Endothelial cell of umbilical vein (primary cell): Measurements from ENCODE around the gene SLCO2A1. TPM values are rescaled to one million over a fixed set of nuclear protein-coding genes. Genes with fewer than 3 reads are reported as not detected.

Source experiments
- BruUV-seq: library from RNA; stranded (reverse); fragments of 400-500 nt; replicated peaks from 2 replicates; lab custom pipeline; 2021; lab: Mats Ljungman, UMichigan
- CTCF ChIA-PET: fragments of 300-600, 350-600 bp; sonication (Branson Sonifier 250); formaldehyde crosslinking; loops from one replicate; lab custom pipeline; 2021; ENCODE audit warnings: antibody characterized with exemption, inconsistent platforms; lab: Charles Lee
- POLR2A ChIA-PET: fragments of 300-600, 350-600 bp; sonication (Branson Sonifier 250); formaldehyde crosslinking; loops from one replicate; lab custom pipeline; 2021; ENCODE audit warnings: antibody characterized with exemption, inconsistent platforms; lab: Charles Lee
- DNase-seq: peaks from one replicate; pipeline ENCODE4 v3.0.0-alpha.2; 2011; ENCODE audit warnings: low read depth, low spot score
- FAIRE-seq: peaks from 2 replicates; lab custom pipeline; 2011; peaks lifted over from hg19 to GRCh38; lab: Jason Lieb, UNC
- H2AFZ ChIP-seq: 2 replicates; pipeline ENCODE4 v1.6.0; 2012; ENCODE audit warnings: low read depth, low read length, control low read depth, inconsistent platforms
- H3K27ac ChIP-seq: 2 replicates; pipeline ENCODE4 v1.5.1; 2011; ENCODE audit warnings: low read depth, mild to moderate bottlenecking, control low read depth, low read length, moderate library complexity; ENCODE audit not compliant: insufficient read depth
- H3K27me3 ChIP-seq, 2 experiments: 2 replicates each; pipeline versions ENCODE4 v1.6.0 to v1.6.1; 2011; ENCODE audit warnings: low read length in 2 of 2, mixed read lengths in 1 of 2; ENCODE audit not compliant: control insufficient read depth in 2 of 2, insufficient read depth in 2 of 2
- H3K36me3 ChIP-seq, 2 experiments: 2 replicates in 1 of 2; 3 replicates in 1 of 2; pipeline ENCODE4 v1.5.1; 2011; ENCODE audit warnings: low read length in 2 of 2, mild to moderate bottlenecking in 1 of 2, moderate library complexity in 1 of 2; ENCODE audit not compliant: control insufficient read depth in 2 of 2, insufficient read depth in 2 of 2; ENCODE audit errors: extremely low read depth in 1 of 2
- H3K4me1 ChIP-seq: 3 replicates; pipeline ENCODE4 v1.5.1; 2011; ENCODE audit warnings: mild to moderate bottlenecking, low read length; ENCODE audit not compliant: control insufficient read depth, insufficient read depth; ENCODE audit errors: extremely low read depth
- H3K4me2 ChIP-seq: 2 replicates; pipeline ENCODE4 v1.6.1; 2011; ENCODE audit warnings: low read length, control low read depth, mixed read lengths; ENCODE audit not compliant: insufficient read depth
- H3K4me3 ChIP-seq, 3 experiments: fragments of 200-600 bp in 1 of 3; sonication (generic), shearing (Covaris generic) in 1 of 3; replicated peaks in 1 of 3; 2 replicates each; pipeline ENCODE4 v1.5.1; 2011 to 2016; ENCODE audit warnings: control low read depth in 3 of 3, low read length in 3 of 3, mild to moderate bottlenecking in 2 of 3, inconsistent platforms in 1 of 3, low read depth in 1 of 3, moderate library complexity in 1 of 3; ENCODE audit not compliant: insufficient read depth in 1 of 3
- H3K79me2 ChIP-seq: 2 replicates; pipeline ENCODE4 v1.6.0; 2012; ENCODE audit warnings: low read length, inconsistent platforms; ENCODE audit not compliant: control insufficient read depth, insufficient read depth
- H3K9ac ChIP-seq: replicated peaks from 2 replicates; pipeline ENCODE3; 2011; ENCODE audit warnings: low read length, control low read depth; ENCODE audit not compliant: insufficient read depth; ENCODE audit errors: extremely low read depth
- H3K9me1 ChIP-seq: replicated peaks from 3 replicates; pipeline ENCODE4 v1.6.0; 2011; ENCODE audit warnings: mild to moderate bottlenecking, low read length; ENCODE audit not compliant: control insufficient read depth, insufficient read depth; ENCODE audit errors: extremely low read depth
- H3K9me3 ChIP-seq: replicated peaks from 2 replicates; pipeline ENCODE4 v1.5.1; 2012; ENCODE audit warnings: low read length, inconsistent platforms; ENCODE audit not compliant: control insufficient read depth, insufficient read depth
- H4K20me1 ChIP-seq: replicated peaks from 2 replicates; pipeline ENCODE3; 2011; ENCODE audit warnings: mild to moderate bottlenecking, low read length; ENCODE audit not compliant: control insufficient read depth, insufficient read depth; ENCODE audit errors: extremely low read depth
- EZH2 ChIP-seq: IDR thresholded peaks from 2 replicates; pipeline ENCODE4 v1.6.1; 2012; ENCODE audit warnings: borderline replicate concordance, low read depth, mild to moderate bottlenecking, moderate library complexity, low read length, inconsistent platforms; ENCODE audit not compliant: severe bottlenecking
- FOS ChIP-seq: IDR thresholded peaks from 2 replicates; pipeline ENCODE4 v1.6.1; 2011; ENCODE audit warnings: mild to moderate bottlenecking, low read length, moderate library complexity, borderline replicate concordance; ENCODE audit not compliant: insufficient read depth
- GATA2 ChIP-seq: IDR thresholded peaks from 2 replicates; pipeline ENCODE4 v1.7.0; 2011; ENCODE audit warnings: low read depth, mild to moderate bottlenecking, moderate library complexity, mixed read lengths, low read length; ENCODE audit not compliant: insufficient read length, insufficient read depth
- JUN ChIP-seq: IDR thresholded peaks from 2 replicates; pipeline ENCODE4 v1.6.1; 2011; ENCODE audit warnings: borderline replicate concordance, low read depth; ENCODE audit not compliant: insufficient read length, insufficient read depth
- MYC ChIP-seq: IDR thresholded peaks from one replicate; pipeline ENCODE4 v1.6.1; 2011; ENCODE audit warnings: mild to moderate bottlenecking, low read depth, low read length
- POLR2A ChIP-seq: IDR thresholded peaks from 2 replicates; pipeline ENCODE4 v1.6.1; 2012; ENCODE audit warnings: low read depth, mild to moderate bottlenecking, control low read depth, low read length
- POLR2AphosphoS5 ChIP-seq: IDR thresholded peaks from 2 replicates; pipeline ENCODE4 v1.6.1; 2012; ENCODE audit warnings: low read depth, mild to moderate bottlenecking, control low read depth, low read length, moderate library complexity; ENCODE audit not compliant: insufficient read depth
- dilution Hi-C: fragments of 300-500 bp; cut with MboI; formaldehyde crosslinking; loops from one replicate; pipeline ENCODE4 v1.15.0; 2019; ENCODE audit warnings: low sequenced_read_pairs; ENCODE audit not compliant: extremely low pct_ligation_motif_present
- intact Hi-C: fragments of 100-400 bp; cut with micrococcal nuclease; formaldehyde crosslinking; loops from one replicate; pipeline ENCODE4 v1.10.0; 2022
- polyA plus RNA-seq, 4 experiments: library from polyadenylated mRNA; depleted of rRNA in 3 of 4; stranded (reverse) in 3 of 4; unstranded in 1 of 4; fragments of >200 nt; gene quantifications; 2 replicates each; pipeline versions ENCODE4 v1.2.1 to v1.2.3, GENCODE V29; 2011 to 2012; ENCODE audit warnings: missing spikeins in 1 of 4
- total RNA-seq: library from RNA; stranded (reverse); gene quantifications from 2 replicates; pipeline ENCODE4 v1.2.3, GENCODE V29; 2021
- TF ChIP-seq, protein P1 (sequence below), 2 donors: IDR thresholded peaks; 1 replicate in 1 of 2; 2 replicates in 1 of 2; pipeline ENCODE4 v1.5.1; 2011; ENCODE audit warnings: low read length in 2 of 2, mild to moderate bottlenecking in 2 of 2, moderate library complexity in 2 of 2, control low read depth in 1 of 2, inconsistent platforms in 1 of 2, low read depth in 1 of 2; ENCODE audit not compliant: insufficient read depth in 1 of 2; ENCODE audit errors: extremely low read depth in 1 of 2
- TF ChIP-seq, protein P2 (sequence below): IDR thresholded peaks from 2 replicates; pipeline ENCODE4 v1.6.1; 2011; ENCODE audit not compliant: insufficient read depth, insufficient read length

SLCO2A1 gene
- total and polyA plus RNA-seq, 2 donors (not counting 3 experiments of a cell fraction or from before 2014, with no cell fraction given), result 1.4 to 11.9 TPM

DNA sequence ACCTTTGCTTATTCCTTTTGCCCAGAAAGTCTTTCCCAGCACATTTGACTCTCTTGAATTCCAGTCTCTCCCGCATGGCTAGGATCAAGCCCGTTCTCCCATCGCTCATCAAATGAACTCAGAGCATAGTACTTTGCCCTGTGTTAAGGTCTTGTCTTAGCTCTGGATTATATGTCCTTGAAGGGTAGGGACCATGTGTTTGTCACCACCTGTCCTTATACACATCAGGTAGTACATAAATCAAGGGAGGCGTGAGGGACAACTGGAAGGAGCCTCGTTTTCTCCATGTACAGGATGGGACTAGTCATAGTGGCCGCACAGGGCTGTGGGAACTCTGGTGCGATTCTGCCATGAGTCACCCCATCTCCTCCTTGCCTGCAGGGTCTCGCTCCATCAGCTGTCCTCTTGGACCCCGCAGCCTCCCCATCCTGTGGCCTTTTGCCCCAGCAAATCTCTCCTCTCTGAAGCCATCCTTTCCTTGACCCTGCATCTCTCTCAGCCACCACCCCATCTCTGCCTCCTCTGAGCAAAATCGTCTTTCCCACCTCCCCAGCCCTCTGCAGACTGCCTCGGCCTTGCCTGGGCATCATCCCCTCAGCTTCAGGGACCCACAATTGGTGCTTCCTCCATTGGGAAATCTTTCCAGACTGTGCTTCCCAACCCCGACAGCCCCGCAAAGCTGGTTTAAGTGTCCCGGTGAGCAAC lies 100.7 kb downstream of the SLCO2A1 start:
- Histone ChIP-seq H4K20me1 (no peaks in the 10 kb centered on the region), H3K4me1 (peaks cover 7% of the 10 kb centered on the region), H3K9me3 (no peaks in the 10 kb centered on the region), H3K4me3 (no peak overlapping the region), H2AFZ (no peak overlapping the region), H3K79me2 (no peaks in the 10 kb centered on the region), H3K27me3 (no peaks in the 10 kb centered on the region), H3K4me2 (no peak overlapping the region), H3K36me3 (no peaks in the 10 kb centered on the region), H3K27ac (no peak overlapping the region), H3K9ac (no peak overlapping the region), H3K9me1 (no peaks in the 10 kb centered on the region)
- dilution Hi-C loops, result loop anchor here (25.0 kb wide), 1 partner anchor 283 kb away; no protein-coding TSS in a partner anchor
- POLR2A ChIA-PET, result no interaction called here
- TF ChIP-seq POLR2A, result no peak
- TF ChIP-seq MYC, result no peak
- no peak for TF ChIP-seq FOS
- TF ChIP-seq, protein P1, sequence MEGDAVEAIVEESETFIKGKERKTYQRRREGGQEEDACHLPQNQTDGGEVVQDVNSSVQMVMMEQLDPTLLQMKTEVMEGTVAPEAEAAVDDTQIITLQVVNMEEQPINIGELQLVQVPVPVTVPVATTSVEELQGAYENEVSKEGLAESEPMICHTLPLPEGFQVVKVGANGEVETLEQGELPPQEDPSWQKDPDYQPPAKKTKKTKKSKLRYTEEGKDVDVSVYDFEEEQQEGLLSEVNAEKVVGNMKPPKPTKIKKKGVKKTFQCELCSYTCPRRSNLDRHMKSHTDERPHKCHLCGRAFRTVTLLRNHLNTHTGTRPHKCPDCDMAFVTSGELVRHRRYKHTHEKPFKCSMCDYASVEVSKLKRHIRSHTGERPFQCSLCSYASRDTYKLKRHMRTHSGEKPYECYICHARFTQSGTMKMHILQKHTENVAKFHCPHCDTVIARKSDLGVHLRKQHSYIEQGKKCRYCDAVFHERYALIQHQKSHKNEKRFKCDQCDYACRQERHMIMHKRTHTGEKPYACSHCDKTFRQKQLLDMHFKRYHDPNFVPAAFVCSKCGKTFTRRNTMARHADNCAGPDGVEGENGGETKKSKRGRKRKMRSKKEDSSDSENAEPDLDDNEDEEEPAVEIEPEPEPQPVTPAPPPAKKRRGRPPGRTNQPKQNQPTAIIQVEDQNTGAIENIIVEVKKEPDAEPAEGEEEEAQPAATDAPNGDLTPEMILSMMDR (IDR thresholded peaks at IDR 0.05; ENCODE audit: extremely low read depth in 1 of 2, insufficient read depth in 1 of 2, low read depth in 1 of 2, low read length in 2 of 2), result no peak
- TF ChIP-seq GATA2, result no peak
- no peak for TF ChIP-seq POLR2AphosphoS5
- no peak for TF ChIP-seq EZH2
- TF ChIP-seq, protein P2, sequence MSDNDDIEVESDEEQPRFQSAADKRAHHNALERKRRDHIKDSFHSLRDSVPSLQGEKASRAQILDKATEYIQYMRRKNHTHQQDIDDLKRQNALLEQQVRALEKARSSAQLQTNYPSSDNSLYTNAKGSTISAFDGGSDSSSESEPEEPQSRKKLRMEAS, result no peak
- no peak for TF ChIP-seq JUN
- FAIRE-seq, result no peak
- CTCF ChIA-PET, result interaction anchor here (0.7 to 7.2 kb wide), 13 partner anchors 12 to 1198 kb away, joined by 3 to 223 read pairs (median 6); no protein-coding TSS in a partner anchor
- BruUV-seq, result no TSS peak
- DNase-seq, result no peak
- intact Hi-C loops, result no loop called here
